ENCODE data around the gene CTBS.
"Not testable (repeated sequence)": the region's sequence is repeated elsewhere in the genome, so short reads cannot be mapped to it uniquely, and the experiment has no call there.

The CTBS gene, protein sequence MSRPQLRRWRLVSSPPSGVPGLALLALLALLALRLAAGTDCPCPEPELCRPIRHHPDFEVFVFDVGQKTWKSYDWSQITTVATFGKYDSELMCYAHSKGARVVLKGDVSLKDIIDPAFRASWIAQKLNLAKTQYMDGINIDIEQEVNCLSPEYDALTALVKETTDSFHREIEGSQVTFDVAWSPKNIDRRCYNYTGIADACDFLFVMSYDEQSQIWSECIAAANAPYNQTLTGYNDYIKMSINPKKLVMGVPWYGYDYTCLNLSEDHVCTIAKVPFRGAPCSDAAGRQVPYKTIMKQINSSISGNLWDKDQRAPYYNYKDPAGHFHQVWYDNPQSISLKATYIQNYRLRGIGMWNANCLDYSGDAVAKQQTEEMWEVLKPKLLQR

GRCh38 chr1:84573967-84574842, at the start of gene CTBS:
TSS of gene CTBS (minus strand) at chr1:84574440. CDS start at chr1:84574415, 25 bp downstream.
- no peak for FAIRE-seq

DNA sequence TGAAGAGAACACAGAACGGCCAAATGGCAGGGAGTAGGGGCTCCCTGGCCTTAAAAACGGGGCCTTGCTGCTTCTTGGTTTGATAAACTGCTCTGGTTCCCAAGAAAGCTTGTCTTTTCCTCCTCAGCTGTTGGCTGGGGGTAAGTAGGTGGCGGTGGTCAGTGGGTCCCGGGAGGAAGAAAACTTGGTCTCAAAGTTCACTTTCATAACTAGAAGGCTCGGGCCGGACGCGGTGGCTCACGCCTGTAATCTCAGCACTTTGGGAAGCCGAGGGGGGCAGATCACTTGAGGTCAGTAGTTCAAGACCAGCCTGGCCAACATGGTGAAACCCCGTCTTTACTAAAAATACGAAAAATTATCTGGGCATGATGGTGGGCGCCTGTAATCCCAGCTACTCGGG, 47.3 kb upstream of the CTBS start:
- FAIRE-seq: no peak

GRCh38 chr1:84620720-84621313, 46.6 kb upstream of the CTBS start:
- no peak for FAIRE-seq

- no peak for FAIRE-seq
Measured at GRCh38 chr1:84619383-84620102, 45.3 kb upstream of the CTBS start.

- no peak for FAIRE-seq
Measured at GRCh38 chr1:84617349-84617748, 43.1 kb upstream of the CTBS start.

- no peak for FAIRE-seq
Measured at GRCh38 chr1:84615790-84616189, 41.5 kb upstream of the CTBS start.

GRCh38 chr1:84613887-84614286, 39.6 kb upstream of the CTBS start:
- FAIRE-seq: no peak

GRCh38 chr1:84613026-84613425, 38.8 kb upstream of the CTBS start:
- FAIRE-seq: no peak

DNA sequence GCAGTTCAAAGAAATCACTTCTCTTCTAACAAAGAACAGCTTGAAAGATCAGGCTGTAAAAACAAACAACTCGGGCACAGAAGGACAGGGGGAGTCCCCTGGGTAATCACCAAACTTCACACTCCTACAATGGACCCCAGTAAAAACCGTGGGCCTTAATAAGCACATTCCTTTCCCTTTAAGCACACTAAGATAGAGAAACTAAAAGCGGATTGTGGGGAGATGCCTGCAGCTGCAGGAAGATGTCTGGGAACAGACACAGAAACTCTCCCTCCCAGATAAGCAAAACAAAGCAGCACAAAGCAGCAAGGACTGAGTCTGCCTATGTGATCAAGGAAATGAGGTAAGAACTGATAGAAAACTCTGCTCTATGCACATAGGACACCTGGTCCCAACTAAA, 37.6 kb upstream of the CTBS start:
- FAIRE-seq: no peak

- no peak for FAIRE-seq
Measured at GRCh38 chr1:84611091-84611490, 36.9 kb upstream of the CTBS start.

DNA sequence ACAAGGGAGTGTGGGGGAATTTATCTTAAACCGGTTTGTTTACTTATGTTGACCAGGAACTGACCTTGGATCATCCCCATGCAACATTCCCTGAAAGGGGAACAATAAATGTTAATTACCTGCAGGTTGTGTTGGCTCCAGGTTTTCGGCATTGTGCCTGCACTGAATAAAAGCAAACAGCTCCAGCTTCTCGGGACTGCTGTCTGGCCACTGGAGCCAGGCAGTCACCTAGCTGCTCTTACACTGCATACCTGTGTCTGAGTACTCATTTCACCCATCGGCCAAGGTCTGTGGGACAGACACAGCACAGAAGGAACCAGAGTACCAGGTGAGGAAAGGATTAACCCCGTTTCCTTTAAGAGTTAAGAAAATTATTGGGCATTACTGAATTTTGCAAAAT, 32.7 kb upstream of the CTBS start:
- FAIRE-seq: no peak

- no peak for FAIRE-seq
Measured at GRCh38 chr1:84605157-84605556, 30.9 kb upstream of the CTBS start.

GRCh38 chr1:84603941-84604830, 29.9 kb upstream of the CTBS start:
- no peak for FAIRE-seq

GRCh38 chr1:84603223-84603622, 29.0 kb upstream of the CTBS start:
- FAIRE-seq: no peak

GRCh38 chr1:84600796-84601195, 26.6 kb upstream of the CTBS start:
- no peak for FAIRE-seq

DNA sequence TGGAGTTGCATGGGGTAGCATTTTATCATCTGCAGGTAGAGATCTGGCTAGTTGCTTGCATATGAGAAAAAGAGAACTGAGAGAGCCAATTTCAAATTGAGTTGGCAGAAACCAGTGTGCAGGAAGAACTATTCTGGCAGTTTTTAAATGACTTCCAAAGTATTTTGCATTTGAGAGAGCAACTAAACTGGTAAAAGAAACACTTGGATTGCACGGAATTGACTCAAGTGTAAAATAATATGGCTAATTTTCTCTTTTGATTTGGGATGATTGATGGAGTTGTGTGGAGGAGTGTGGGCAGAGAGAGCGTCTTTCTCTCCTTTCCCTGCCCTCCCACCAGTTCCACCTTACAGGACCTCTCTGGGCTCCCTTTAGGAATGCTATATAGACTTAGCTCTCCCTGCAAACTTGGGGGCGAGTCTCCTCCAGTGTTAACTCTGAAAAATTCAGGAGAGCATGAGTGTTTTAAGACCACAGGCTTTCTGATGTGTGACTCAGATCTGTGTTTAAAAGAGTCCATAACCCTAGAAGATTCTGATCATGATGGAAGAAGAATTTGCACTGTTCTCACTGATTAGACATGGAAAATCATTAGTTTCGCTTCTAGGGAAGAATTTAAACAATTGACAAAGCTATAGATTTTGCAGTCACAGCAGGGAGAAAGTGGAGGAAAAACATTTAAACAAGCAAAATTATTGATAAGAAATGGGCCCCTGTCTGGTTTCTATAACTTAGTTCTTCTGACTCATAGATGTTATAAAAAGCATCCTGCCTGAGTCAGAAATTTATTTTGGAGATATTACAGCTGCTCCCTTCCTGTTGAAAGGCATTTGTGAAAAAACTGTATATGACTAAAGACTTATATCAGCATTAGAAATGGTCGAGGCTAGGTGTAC, 24.9 kb upstream of the CTBS start:
- no peak for FAIRE-seq

DNA sequence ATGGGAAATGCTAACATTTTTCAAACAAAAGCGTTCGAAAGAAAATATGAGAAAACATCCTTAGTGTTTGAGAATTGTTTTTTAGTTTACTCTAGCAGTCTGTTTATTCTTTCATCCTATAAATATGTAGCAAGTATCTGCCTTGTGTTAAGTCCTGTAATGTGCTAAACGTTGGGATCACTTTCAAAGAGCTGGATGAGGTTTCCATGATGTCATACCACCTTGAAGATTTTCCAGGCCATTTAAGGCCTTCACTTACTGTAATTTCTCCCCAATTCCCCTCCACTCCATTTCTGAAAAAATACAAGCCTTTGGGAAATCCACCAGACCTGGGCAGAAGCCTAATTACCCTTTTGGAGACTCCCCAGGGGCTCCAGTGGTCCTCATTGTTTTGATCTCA, 24.2 kb upstream of the CTBS start:
- FAIRE-seq: no peak

DNA sequence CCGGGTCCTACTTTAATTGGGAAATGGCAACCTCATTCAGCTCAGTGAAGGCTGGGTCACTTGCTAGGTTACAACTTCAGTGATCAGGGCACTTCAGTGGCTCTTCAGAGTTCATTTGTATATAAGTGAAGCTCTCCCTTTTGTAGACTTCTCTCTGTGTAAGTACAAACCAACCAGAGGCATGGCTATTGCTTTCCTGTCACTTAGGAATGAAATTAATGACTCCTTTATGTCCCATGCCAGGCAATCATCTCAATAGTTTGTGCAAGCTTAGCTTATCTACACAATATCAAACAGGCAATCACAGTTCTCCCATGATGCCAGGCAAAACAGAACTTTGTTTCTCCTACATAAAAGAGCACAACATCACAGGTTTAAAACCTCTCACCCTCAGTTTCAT, 22.8 kb upstream of the CTBS start:
- FAIRE-seq: no peak

DNA sequence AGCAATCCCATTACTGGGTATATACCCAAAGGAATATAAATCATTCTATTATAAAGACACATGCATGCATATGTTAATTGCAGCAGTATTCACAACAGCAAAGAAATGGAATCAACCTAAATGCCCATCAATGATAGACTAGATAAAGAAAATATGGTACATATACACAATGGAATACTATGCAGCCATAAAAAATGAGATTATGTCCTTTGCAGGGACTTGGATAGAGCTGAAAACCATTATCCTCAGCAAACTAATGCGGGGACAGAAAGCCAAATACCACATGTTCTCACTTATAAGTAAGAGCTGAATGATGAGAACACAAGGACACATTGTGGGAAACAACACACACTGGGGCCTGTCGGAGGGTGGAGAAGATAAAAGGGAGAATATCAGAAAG, 20.7 kb upstream of the CTBS start:
- FAIRE-seq: not testable (repeated sequence)

DNA sequence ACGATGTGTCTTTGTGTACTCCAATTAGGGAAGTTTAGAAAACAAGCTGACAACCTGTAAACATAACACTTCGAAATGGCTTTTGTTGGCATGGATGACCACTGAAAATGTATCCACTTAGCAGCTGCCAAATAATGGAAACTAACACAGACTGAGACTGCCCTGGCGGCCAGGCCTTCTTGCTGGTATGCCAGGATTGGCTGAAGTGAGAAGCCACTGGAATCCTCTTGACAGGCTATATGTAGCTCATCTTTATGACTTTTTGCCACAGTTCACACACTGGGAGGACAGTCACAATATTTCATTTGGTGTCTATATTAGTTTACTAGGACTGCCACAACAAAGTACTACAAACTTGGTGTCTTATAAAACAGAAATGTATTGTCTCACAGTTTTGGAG, 12.9 kb upstream of the CTBS start:
- FAIRE-seq: no peak

GRCh38 chr1:84585803-84586202, 11.6 kb upstream of the CTBS start:
- no peak for FAIRE-seq

All from G401.6 (cell line).